PFSK-1 (cell line): ENCODE data around the gene NUDT2.

Experiments used
- FOXP2 ChIP-seq: optimal IDR thresholded peaks from 2 replicates; pipeline ENCODE3; 2011; ENCODE audit warnings: borderline replicate concordance, control low read depth, inconsistent platforms; ENCODE audit not compliant: insufficient read depth; ENCODE audit errors: extremely low read length, extremely low read depth
- POLR2AphosphoS5 ChIP-seq: IDR thresholded peaks from 2 replicates; pipeline ENCODE4 v1.6.1; 2012; ENCODE audit warnings: low read depth, mild to moderate bottlenecking, control low read depth, low read length, moderate library complexity
- REST ChIP-seq, 2 experiments: IDR thresholded peaks; 2 replicates each; pipeline versions ENCODE4 v1.6.1 to v1.8.0; 2011 to 2012; ENCODE audit warnings: low read depth in 2 of 2, low read length in 2 of 2, control low read depth in 1 of 2, inconsistent platforms in 1 of 2, mild to moderate bottlenecking in 1 of 2, moderate library complexity in 1 of 2; ENCODE audit not compliant: insufficient read depth in 1 of 2
- SIN3A ChIP-seq: IDR thresholded peaks from 2 replicates; pipeline ENCODE4 v1.6.1; 2012; ENCODE audit warnings: mild to moderate bottlenecking, low read length, moderate library complexity, borderline replicate concordance; ENCODE audit not compliant: insufficient read depth
- TAF1 ChIP-seq: IDR thresholded peaks from 2 replicates; pipeline ENCODE4 v1.6.1; 2012; ENCODE audit warnings: low read length, control low read depth, borderline replicate concordance; ENCODE audit not compliant: insufficient read depth

- no peak for TF ChIP-seq TAF1
- no peak for TF ChIP-seq POLR2AphosphoS5
- TF ChIP-seq REST (IDR thresholded peaks at IDR 0.05; ENCODE audit: insufficient read depth in 1 of 2, low read depth in 2 of 2, low read length in 2 of 2), result no peak
- TF ChIP-seq SIN3A, result no peak
- no peak for TF ChIP-seq FOXP2
Measured at GRCh38 chr9:34374905-34375552, 45.7 kb downstream of the NUDT2 start.
